Measurements from ENCODE around the gene TYMP.

TYMP gene

DNA sequence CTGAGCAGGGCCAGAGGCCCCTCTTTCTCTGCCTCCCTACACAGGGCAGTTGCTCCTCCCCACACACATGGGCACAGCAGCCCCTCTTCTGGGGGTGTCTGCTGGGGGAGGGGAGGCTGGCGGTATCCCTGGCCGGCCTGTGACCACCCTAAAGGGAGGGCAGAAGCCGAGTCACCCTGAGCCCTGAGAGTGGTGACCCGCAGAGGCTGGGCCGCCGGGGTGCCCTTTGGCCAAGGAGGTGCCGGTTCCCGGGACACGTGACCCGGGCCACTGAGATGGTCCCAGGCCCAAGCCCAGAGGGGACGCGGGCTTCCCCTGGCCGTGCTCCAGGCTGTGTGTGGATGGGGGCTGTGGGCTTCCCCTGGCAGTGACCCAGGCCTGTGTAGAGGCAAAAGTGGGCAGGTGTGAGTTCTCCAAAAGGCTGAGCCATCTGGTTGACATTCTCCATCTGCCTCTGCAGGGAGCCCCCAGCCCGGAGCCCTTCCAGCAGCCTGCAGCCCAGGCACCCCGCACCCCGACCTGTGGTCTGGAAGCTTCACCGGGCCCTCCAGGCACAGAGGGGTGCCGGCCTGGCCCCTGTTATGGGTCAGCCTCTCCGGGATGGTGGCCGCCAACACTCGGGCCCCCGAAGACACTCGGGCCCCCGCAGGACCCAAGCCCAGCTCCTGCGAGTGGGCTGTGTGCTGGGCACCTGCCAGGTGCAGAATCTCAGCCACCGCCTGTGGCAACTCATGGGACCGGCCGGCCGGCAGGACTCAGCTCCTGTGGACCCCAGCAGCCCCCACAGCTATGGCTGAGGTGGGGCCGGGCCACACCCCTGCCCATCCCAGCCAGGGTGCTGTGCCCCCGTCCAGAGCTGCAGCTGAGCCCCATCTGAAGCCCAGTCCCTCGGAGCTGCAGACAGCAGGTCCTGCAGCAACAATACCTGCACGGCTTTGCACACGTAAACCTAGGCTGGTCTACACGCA is 47.4 kb downstream of the TYMP start:
- no peak for DNase-seq

DNA sequence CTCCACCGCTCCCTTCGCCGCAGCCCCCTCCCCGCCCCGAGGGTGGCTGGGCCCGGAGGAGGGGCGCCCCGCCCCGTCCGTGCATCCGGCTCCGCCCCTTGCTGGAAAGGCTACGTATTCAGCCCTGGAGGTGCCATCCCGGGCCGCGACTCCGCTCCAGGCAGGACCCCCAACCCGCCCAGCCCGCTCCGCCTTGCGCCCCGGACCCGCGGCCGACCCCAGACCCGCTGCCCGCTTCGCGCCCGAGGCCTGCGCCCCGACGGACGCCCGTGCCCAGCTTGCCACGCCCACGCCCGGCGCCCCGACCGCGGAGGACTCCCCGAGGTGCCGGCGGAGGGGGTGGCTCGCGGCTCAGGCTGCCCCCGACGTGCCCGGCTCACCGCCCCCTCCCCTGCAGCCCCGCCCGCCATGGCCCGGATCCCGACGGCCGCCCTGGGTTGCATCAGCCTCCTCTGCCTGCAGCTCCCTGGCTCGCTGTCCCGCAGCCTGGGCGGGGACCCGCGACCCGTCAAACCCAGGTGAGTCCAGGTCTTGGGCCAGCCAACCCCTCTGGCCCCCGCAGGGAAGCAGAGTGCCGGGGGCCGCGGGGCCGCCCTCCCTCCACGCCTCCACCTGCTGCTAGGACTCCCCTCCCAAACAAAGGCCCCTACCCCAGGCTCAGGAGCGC is 48.2 kb downstream of the TYMP start, which contains the start of gene ADM2:
Gene ADM2 (plus strand): TSS at position 104 of the 667 bp plus-strand sequence. CDS start 305 bp downstream, at position 409.
- no peak for DNase-seq

DNA sequence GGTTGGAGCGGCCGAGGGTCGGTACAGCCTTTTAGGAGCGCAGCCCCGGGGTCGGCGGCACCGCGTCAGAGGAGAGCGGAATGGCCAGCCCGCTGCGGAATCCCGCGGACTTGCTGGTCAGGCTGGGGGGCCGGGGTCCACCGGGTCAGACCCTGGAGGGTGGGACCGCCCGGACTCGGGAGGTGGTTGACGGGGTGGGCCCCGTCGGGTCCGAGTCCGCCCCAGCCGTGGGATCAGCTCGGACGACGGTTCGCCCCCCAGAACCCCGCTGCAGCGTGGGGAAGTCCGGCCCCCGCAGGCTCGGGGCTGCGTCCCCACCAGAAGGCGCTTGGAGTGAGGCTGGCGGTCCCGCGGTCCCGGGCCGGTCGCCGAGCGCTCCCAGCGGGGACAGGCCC is 48.8 kb downstream of the TYMP start:
- DNase-seq: no peak

DNA sequence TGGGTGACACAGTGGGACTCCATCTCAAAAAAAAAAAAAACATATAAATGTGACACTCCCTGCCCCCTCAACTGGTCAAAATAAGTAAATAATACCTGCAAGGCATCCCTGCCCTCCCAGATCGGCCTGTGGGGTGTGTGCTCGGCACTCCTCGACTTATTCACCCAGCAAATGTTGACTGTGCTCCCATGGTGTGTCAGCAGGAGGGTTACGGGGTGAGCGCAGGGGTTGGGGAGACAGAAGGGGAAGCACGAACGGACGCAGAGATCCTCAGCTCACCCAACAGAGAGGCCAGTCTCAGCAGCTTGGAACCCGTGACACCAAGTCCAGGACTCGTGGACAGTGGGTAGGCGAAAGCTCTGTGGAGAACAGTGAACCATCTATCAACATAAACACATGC is 50.1 kb downstream of the TYMP start:
- no peak for DNase-seq

DNA sequence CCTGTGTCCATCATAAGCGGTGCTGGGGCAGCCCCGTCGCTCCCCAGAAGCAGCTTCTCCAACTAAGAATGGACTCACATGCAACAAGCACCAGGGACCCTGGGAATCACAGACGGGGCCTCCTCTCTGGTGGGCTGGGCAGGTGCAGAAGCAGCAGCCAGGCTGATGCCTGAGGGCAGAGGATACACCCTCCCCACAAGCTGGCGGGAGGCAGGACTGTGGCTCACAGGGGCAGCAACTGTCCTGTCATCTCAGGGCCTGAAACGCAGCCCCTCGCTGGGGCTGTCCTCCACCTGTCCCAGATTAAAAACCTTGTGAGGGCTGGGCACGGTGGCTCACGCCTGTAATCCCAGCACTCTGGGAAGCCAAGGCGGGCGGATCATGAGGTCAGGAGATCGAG is 51.9 kb downstream of the TYMP start:
- DNase-seq: no peak

DNA sequence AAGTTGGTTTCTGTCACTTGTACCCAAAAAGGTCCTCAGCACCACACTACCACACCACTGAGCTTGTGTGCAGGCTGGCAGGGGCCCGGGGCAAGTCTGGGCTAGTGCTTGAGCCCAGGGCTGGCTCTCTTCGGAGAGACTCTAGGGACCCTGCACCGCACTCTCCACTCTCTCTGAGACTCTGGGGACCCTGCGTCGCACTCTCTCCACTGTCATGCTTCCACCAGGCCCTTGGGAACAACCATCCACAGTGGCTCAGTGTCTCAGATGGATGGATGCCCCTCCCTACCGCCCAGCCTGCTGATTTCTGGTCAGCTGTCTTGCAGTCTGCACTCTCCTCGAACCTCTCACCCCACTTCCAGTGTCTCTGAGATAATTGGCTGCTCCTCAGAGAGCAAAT is 52.9 kb downstream of the TYMP start:
- DNase-seq: no peak
